ENCODE measurements around the gene SLC46A3.

DNA sequence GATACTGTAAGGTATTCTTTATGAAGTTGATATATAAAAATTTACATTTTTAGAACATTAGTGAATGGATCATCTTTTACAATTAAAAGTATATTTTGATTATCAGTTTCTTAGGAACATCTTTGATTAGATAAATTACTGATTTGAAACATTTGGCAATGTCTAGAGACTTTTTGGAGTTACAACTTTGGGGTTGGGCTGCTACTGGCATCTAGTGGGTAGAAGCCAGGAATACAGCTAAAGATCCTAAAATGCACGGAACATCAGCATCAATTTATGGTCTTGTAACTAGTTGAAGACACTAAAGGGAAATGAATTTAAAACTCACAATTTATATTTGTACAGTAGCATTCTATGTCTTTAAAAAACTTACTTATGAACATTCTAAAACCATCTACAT lies 40.0 kb downstream of the SLC46A3 start:
- no peak for TF ChIP-seq POLR2A (IDR thresholded peaks at IDR 0.05)
- TF ChIP-seq, protein P1, sequence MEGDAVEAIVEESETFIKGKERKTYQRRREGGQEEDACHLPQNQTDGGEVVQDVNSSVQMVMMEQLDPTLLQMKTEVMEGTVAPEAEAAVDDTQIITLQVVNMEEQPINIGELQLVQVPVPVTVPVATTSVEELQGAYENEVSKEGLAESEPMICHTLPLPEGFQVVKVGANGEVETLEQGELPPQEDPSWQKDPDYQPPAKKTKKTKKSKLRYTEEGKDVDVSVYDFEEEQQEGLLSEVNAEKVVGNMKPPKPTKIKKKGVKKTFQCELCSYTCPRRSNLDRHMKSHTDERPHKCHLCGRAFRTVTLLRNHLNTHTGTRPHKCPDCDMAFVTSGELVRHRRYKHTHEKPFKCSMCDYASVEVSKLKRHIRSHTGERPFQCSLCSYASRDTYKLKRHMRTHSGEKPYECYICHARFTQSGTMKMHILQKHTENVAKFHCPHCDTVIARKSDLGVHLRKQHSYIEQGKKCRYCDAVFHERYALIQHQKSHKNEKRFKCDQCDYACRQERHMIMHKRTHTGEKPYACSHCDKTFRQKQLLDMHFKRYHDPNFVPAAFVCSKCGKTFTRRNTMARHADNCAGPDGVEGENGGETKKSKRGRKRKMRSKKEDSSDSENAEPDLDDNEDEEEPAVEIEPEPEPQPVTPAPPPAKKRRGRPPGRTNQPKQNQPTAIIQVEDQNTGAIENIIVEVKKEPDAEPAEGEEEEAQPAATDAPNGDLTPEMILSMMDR (IDR thresholded peaks at IDR 0.05): no peak
